Suprapubic skin (tissue), 4 donors: ENCODE data around the gene C1QL4. TPM values are rescaled to one million over a fixed set of nuclear protein-coding genes. Genes with fewer than 3 reads are reported as not detected.

Experiments used
- DNase-seq, 2 donors: peaks; one replicate each; pipeline ENCODE4 v3.0.0-alpha.2; 2019; ENCODE audit warnings: low spot score in 2 of 2
- H3K27ac ChIP-seq: fragments of 200-600 bp; sonication (generic); one replicate; pipeline ENCODE4 v1.5.1; 2019
- H3K27me3 ChIP-seq: fragments of 200-600 bp; sonication (generic); one replicate; pipeline ENCODE4 v1.5.1; 2019
- H3K36me3 ChIP-seq: fragments of 200-600 bp; sonication (generic); one replicate; pipeline ENCODE4 v1.5.1; 2019
- H3K4me1 ChIP-seq: fragments of 200-600 bp; sonication (generic); one replicate; pipeline ENCODE4 v1.5.1; 2019
- H3K4me3 ChIP-seq: fragments of 200-600 bp; sonication (generic); one replicate; pipeline ENCODE4 v1.5.1; 2019; ENCODE audit warnings: mild to moderate bottlenecking
- H3K9me3 ChIP-seq: fragments of 200-600 bp; sonication (generic); one replicate; pipeline ENCODE4 v1.5.1; 2019
- EP300 ChIP-seq: sonication (generic); formaldehyde crosslinking; IDR thresholded peaks from one replicate; pipeline ENCODE4 v1.6.1; 2017; ENCODE audit warnings: antibody characterized with exemption
- POLR2A ChIP-seq, 2 donors: fragments of 450-650 bp; IDR thresholded peaks; one replicate each; pipeline ENCODE4 v1.6.1; 2017; ENCODE audit warnings: antibody characterized with exemption in 2 of 2, mild to moderate bottlenecking in 2 of 2, moderate library complexity in 2 of 2
- POLR2AphosphoS5 ChIP-seq, 3 donors: sonication (generic); formaldehyde crosslinking; IDR thresholded peaks; one replicate each; pipeline ENCODE4 v1.6.1; 2017; ENCODE audit warnings: antibody characterized with exemption in 3 of 3
- WGBS: methylation state at CpG from one replicate; pipeline ENCODE4 v1.1.5; 2018; 5-methylcytosine and 5-hydroxymethylcytosine counted together
- total RNA-seq, 4 donors: library from RNA; depleted of rRNA; stranded (reverse); fragments of >200 nt; gene quantifications; one replicate each; pipeline ENCODE4 v1.1.0, GENCODE V29; 2016
- TF ChIP-seq, protein P1 (sequence below), 2 donors: fragments of 200-600 bp in 1 of 2; fragments of 450-650 bp in 1 of 2; sonication (generic) in 1 of 2; IDR thresholded peaks; one replicate each; pipeline ENCODE4 v1.5.1; 2016 to 2019; ENCODE audit warnings: antibody characterized with exemption in 2 of 2, mild to moderate bottlenecking in 1 of 2, moderate library complexity in 1 of 2

The C1QL4 gene
- total RNA-seq, 4 donors from 2014 or later: 0.73 to 1.2 (median 1.1) TPM; not detected in 1

GRCh38 chr12:49295082-49295936 lies 41.7 kb downstream of the C1QL4 start, which contains the start of gene PRPH:
Gene PRPH (plus strand): TSS chr12:49295147. CDS start chr12:49295201, 54 bp downstream.
- peak in 1 of 2 donors; percentile 60 for DNase-seq
- 2% methylated on average over 10 of the region's 82 CpGs for WGBS
- H3K4me3 ChIP-seq: peak within 1 kb of the TSS; percentile 14
- no peaks in the 10 kb centered on the region for H3K9me3 ChIP-seq
- no peak within 1 kb of the TSS for H3K27ac ChIP-seq
- H3K36me3 ChIP-seq: no peaks in the 10 kb centered on the region
- H3K4me1 ChIP-seq: peaks cover 43% of the 10 kb centered on the region
- peaks cover 50% of the 10 kb centered on the region for H3K27me3 ChIP-seq
- TF ChIP-seq, protein P1, sequence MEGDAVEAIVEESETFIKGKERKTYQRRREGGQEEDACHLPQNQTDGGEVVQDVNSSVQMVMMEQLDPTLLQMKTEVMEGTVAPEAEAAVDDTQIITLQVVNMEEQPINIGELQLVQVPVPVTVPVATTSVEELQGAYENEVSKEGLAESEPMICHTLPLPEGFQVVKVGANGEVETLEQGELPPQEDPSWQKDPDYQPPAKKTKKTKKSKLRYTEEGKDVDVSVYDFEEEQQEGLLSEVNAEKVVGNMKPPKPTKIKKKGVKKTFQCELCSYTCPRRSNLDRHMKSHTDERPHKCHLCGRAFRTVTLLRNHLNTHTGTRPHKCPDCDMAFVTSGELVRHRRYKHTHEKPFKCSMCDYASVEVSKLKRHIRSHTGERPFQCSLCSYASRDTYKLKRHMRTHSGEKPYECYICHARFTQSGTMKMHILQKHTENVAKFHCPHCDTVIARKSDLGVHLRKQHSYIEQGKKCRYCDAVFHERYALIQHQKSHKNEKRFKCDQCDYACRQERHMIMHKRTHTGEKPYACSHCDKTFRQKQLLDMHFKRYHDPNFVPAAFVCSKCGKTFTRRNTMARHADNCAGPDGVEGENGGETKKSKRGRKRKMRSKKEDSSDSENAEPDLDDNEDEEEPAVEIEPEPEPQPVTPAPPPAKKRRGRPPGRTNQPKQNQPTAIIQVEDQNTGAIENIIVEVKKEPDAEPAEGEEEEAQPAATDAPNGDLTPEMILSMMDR (IDR thresholded peaks at IDR 0.05): no peak
- TF ChIP-seq EP300: no peak
- TF ChIP-seq POLR2AphosphoS5 (IDR thresholded peaks at IDR 0.05): no peak
- TF ChIP-seq POLR2A (IDR thresholded peaks at IDR 0.05): no peak

DNA sequence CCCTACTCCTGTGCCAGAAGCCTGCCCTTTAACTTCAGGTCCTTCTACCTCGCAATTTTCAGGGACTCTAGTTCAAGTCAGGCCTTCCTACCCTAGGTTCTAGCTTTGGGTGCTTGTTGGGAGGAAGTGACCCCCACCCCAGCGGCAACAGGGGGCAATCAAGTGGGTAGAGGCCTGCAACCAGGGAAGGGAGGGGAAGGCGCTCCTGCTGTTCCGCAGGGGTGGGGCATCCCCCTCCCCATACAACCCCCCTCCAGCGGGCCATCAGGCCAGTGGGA lies 42.2 kb downstream of the C1QL4 start:
- Histone ChIP-seq H3K4me3 (no peak overlapping the region), H3K4me1 (peaks cover 43% of the 10 kb centered on the region), H3K27ac (no peak overlapping the region), H3K9me3 (no peaks in the 10 kb centered on the region), H3K36me3 (no peaks in the 10 kb centered on the region), H3K27me3 (peaks cover 49% of the 10 kb centered on the region)
- DNase-seq: no peak
- no peak for TF ChIP-seq EP300
- TF ChIP-seq, protein P1 (IDR thresholded peaks at IDR 0.05): no peak
- no peak for TF ChIP-seq POLR2AphosphoS5 (IDR thresholded peaks at IDR 0.05)
- no peak for TF ChIP-seq POLR2A (IDR thresholded peaks at IDR 0.05)
- 82% methylated on average over 4 of the region's 5 CpGs for WGBS

GRCh38 chr12:49294086-49294803 lies 42.7 kb downstream of the C1QL4 start:
- Histone ChIP-seq H3K9me3 (no peaks in the 10 kb centered on the region), H3K4me3 (no peak overlapping the region), H3K4me1 (peaks cover 43% of the 10 kb centered on the region), H3K27me3 (peaks cover 45% of the 10 kb centered on the region), H3K36me3 (no peaks in the 10 kb centered on the region), H3K27ac (no peak overlapping the region)
- DNase-seq: no peak
- TF ChIP-seq EP300 (no peak), POLR2A (IDR thresholded peaks at IDR 0.05) (no peak), POLR2AphosphoS5 (IDR thresholded peaks at IDR 0.05) (no peak)
- TF ChIP-seq, protein P1 (IDR thresholded peaks at IDR 0.05): no peak
- WGBS: 87% methylated on average over 6 of the region's 8 CpGs

GRCh38 chr12:49293056-49293956 lies 43.7 kb downstream of the C1QL4 start:
- no peak for TF ChIP-seq POLR2AphosphoS5 (IDR thresholded peaks at IDR 0.05)
- no peak for TF ChIP-seq POLR2A (IDR thresholded peaks at IDR 0.05)
- Histone ChIP-seq H3K27me3 (peaks cover 35% of the 10 kb centered on the region), H3K36me3 (no peaks in the 10 kb centered on the region), H3K4me1 (peaks cover 50% of the 10 kb centered on the region), H3K4me3 (peak overlapping the region; percentile 1), H3K9me3 (no peaks in the 10 kb centered on the region), H3K27ac (peak overlapping the region; percentile 10)
- DNase-seq: peak in 1 of 2 donors; percentile 66
- 45% methylated on average over 7 of the region's 18 CpGs for WGBS

- Histone ChIP-seq H3K4me1 (peaks cover 49% of the 10 kb centered on the region), H3K4me3 (no peak overlapping the region), H3K36me3 (no peaks in the 10 kb centered on the region), H3K27me3 (peaks cover 29% of the 10 kb centered on the region), H3K27ac (peak overlapping the region; percentile 10), H3K9me3 (no peaks in the 10 kb centered on the region)
- WGBS: 33% methylated on average over 7 of the region's 7 CpGs
- no peak for TF ChIP-seq EP300
- no peak for TF ChIP-seq POLR2AphosphoS5 (IDR thresholded peaks at IDR 0.05)
- TF ChIP-seq, protein P1 (IDR thresholded peaks at IDR 0.05): no peak
- no peak for DNase-seq
Measured at GRCh38 chr12:49292729-49293055, 44.3 kb downstream of the C1QL4 start.
